AG04450 (cell line): ENCODE measurements around the gene CEP164. TPM values are rescaled to one million over a fixed set of nuclear protein-coding genes. Genes with fewer than 3 reads are reported as not detected.

Experiments
- CTCF ChIA-PET: fragments of 300-600, 350-600 bp; formaldehyde crosslinking; extraction: SDS; loops from one replicate; lab custom pipeline; 2022; ENCODE audit warnings: antibody characterized with exemption, inconsistent platforms; lab: Charles Lee
- POLR2A ChIA-PET: fragments of 350-600 bp; formaldehyde crosslinking; extraction: SDS; loops from one replicate; lab custom pipeline; 2021; ENCODE audit warnings: antibody characterized with exemption, inconsistent platforms; lab: Yijun Ruan, JAX
- DNase-seq: peaks from one replicate; pipeline ENCODE4 v3.0.0-alpha.2; 2011; ENCODE audit warnings: low read depth, low spot score
- H3K27ac ChIP-seq: one replicate; pipeline ENCODE4 v1.5.1; 2012; ENCODE audit warnings: low read depth, low read length, control low read depth
- H3K27me3 ChIP-seq: one replicate; pipeline ENCODE4 v1.6.0; 2012; ENCODE audit warnings: low read length; ENCODE audit not compliant: control insufficient read depth, insufficient read depth
- H3K4me3 ChIP-seq: 2 replicates; pipeline ENCODE4 v1.5.1; 2011; ENCODE audit warnings: mild to moderate bottlenecking, low read depth, low read length, control low read depth
- H3K9me3 ChIP-seq: 2 replicates; pipeline ENCODE4 v1.5.1; 2012; ENCODE audit warnings: low read length; ENCODE audit not compliant: control insufficient read depth, insufficient read depth
- CTCF ChIP-seq: IDR thresholded peaks from 2 replicates; pipeline ENCODE4 v1.5.1; 2011; ENCODE audit warnings: low read depth, low read length, control low read depth, inconsistent platforms
- polyA plus RNA-seq: library from polyadenylated mRNA; depleted of rRNA; stranded (reverse); fragments of >200 nt; gene quantifications from 2 replicates; pipeline ENCODE4 v1.2.3, GENCODE V29; 2011

The CEP164 gene
- polyA plus RNA-seq, 1 experiment: 22.5 TPM

GRCh38 chr11:117289795-117290194 lies 37.9 kb upstream of the CEP164 start:
- Histone ChIP-seq H3K4me3 (no peak overlapping the region), H3K27ac (no peak overlapping the region), H3K27me3 (no peaks in the 10 kb centered on the region), H3K9me3 (no peaks in the 10 kb centered on the region)
- no peak for TF ChIP-seq CTCF
- no peak for DNase-seq
- POLR2A ChIA-PET: no interaction called here
- CTCF ChIA-PET: no interaction called here

GRCh38 chr11:117290809-117291396 lies 36.8 kb upstream of the CEP164 start, which contains the start of gene BACE1-AS:
BACE1-AS (plus strand) TSS chr11:117291346.
- H3K27me3 ChIP-seq: no peaks in the 10 kb centered on the region
- POLR2A ChIA-PET: no interaction called here
- H3K9me3 ChIP-seq: no peaks in the 10 kb centered on the region
- no peak for DNase-seq
- H3K27ac ChIP-seq: no peak within 1 kb of the TSS
- CTCF ChIA-PET: interaction anchor here (1.1 kb wide), 1 partner anchor 12 kb away, joined by 4 read pairs; no protein-coding TSS in a partner anchor
- no peak for TF ChIP-seq CTCF
- no peak within 1 kb of the TSS for H3K4me3 ChIP-seq

- no peak overlapping the region for H3K27ac ChIP-seq
- DNase-seq: no peak
- H3K4me3 ChIP-seq: no peak overlapping the region
- ChIA-PET CTCF (no interaction called here), POLR2A (no interaction called here)
- H3K9me3 ChIP-seq: no peaks in the 10 kb centered on the region
- no peak for TF ChIP-seq CTCF
- H3K27me3 ChIP-seq: no peaks in the 10 kb centered on the region
These were observed 35.0 kb upstream of the CEP164 start for GRCh38 chr11:117292616-117293015.

GRCh38 chr11:117295438-117296137 lies 32.1 kb upstream of the CEP164 start:
- Histone ChIP-seq H3K27ac (no peak overlapping the region), H3K27me3 (no peaks in the 10 kb centered on the region), H3K9me3 (no peaks in the 10 kb centered on the region), H3K4me3 (no peak overlapping the region)
- no peak for DNase-seq
- TF ChIP-seq CTCF: no peak
- ChIA-PET POLR2A (interaction anchor here (0.6 kb wide), 1 partner anchor 77 kb away, joined by 4 read pairs; no protein-coding TSS in a partner anchor), CTCF (no interaction called here)

GRCh38 chr11:117296881-117297280 lies 30.8 kb upstream of the CEP164 start:
- no peak for TF ChIP-seq CTCF
- CTCF ChIA-PET: no interaction called here

More at GRCh38 chr11:117296881-117297280, 30.8 kb upstream of the CEP164 start:
- Histone ChIP-seq H3K27ac (no peak overlapping the region), H3K9me3 (no peaks in the 10 kb centered on the region), H3K4me3 (no peak overlapping the region), H3K27me3 (no peaks in the 10 kb centered on the region)
- POLR2A ChIA-PET: no interaction called here
- DNase-seq: no peak
